HCT116 (cell line): Measurements from ENCODE around the gene ASF1A. TPM values are rescaled to one million over a fixed set of nuclear protein-coding genes. Genes with fewer than 3 reads are reported as not detected.
"Not testable (repeated sequence)": the region's sequence is repeated elsewhere in the genome, so short reads cannot be mapped to it uniquely, and the experiment has no call there.

Experiments
- ATAC-seq: fragments of 200-7000 bp; cut with Tn5 transposase; 2 replicates; pipeline ENCODE4 v1.9.1; 2020; ENCODE audit warnings: mild to moderate bottlenecking, moderate library complexity
- BruUV-seq: library from RNA; stranded (reverse); fragments of 400-500 nt; replicated peaks from 2 replicates; lab custom pipeline; 2021; lab: Mats Ljungman, UMichigan
- CTCF ChIA-PET: fragments of 300-600 bp; sonication (Branson Sonifier 250); formaldehyde crosslinking; loops from one replicate; lab custom pipeline; 2021; ENCODE audit warnings: antibody characterized with exemption; lab: Charles Lee
- POLR2A ChIA-PET: fragments of 300-600, 350-600 bp; sonication (Branson Sonifier 250); formaldehyde crosslinking; loops from one replicate; lab custom pipeline; 2021; ENCODE audit warnings: antibody characterized with exemption; lab: Charles Lee
- RAD21 ChIA-PET, 2 experiments: fragments of 300-600 bp; sonication (Branson Sonifier 250); formaldehyde crosslinking; loops; one replicate each; lab custom pipeline; 2023; ENCODE audit warnings: low total read pairs in 2 of 2; ENCODE audit not compliant: uncharacterized antibody in 2 of 2, unreplicated experiment in 2 of 2, low non-redundant PET in 1 of 2; lab: Charles Lee
- DNase-seq: peaks from one replicate; pipeline ENCODE4 v3.0.0-alpha.2; 2010; ENCODE audit warnings: low read depth, low spot score
- H2AFZ ChIP-seq: fragments of 200-600 bp; shearing (Covaris generic), sonication (generic); 2 replicates; pipeline ENCODE4 v1.6.1; 2017; ENCODE audit warnings: low read depth, mixed run types, mixed read lengths, antibody characterized with exemption, low read length; ENCODE audit not compliant: poor library complexity, severe bottlenecking
- H3K27ac ChIP-seq: 2 replicates; pipeline ENCODE4 v1.5.1; 2012; ENCODE audit warnings: low read depth, low read length
- H3K27me3 ChIP-seq: fragments of 200-600 bp; sonication (generic); 2 replicates; pipeline ENCODE4 v1.6.1; 2016; ENCODE audit warnings: mixed run types, low read length, mixed read lengths; ENCODE audit not compliant: insufficient read depth
- H3K36me3 ChIP-seq, 2 experiments: fragments of 200-500 bp in 1 of 2; fragments of 200-600 bp in 1 of 2; sonication (Bioruptor generic) in 1 of 2; sonication (generic) in 1 of 2; 2 replicates each; pipeline versions ENCODE4 v1.5.1 to v1.6.1; 2014 to 2016; ENCODE audit warnings: low read length in 2 of 2, inconsistent platforms in 1 of 2, mixed read lengths in 1 of 2, mixed run types in 1 of 2; ENCODE audit not compliant: insufficient read depth in 2 of 2, control insufficient read depth in 1 of 2
- H3K4me1 ChIP-seq, 2 experiments: fragments of 200-600 bp in 1 of 2; sonication (generic) in 1 of 2; 2 replicates each; pipeline versions ENCODE4 v1.5.1 to v1.6.1; 2012 to 2017; ENCODE audit warnings: low read length in 2 of 2, inconsistent platforms in 1 of 2, mild to moderate bottlenecking in 1 of 2, mixed read lengths in 1 of 2, mixed run types in 1 of 2, moderate library complexity in 1 of 2; ENCODE audit not compliant: insufficient read depth in 2 of 2, control insufficient read depth in 1 of 2
- H3K4me2 ChIP-seq: fragments of 200-600 bp; sonication (generic); 2 replicates; pipeline ENCODE4 v1.6.1; 2017; ENCODE audit warnings: mixed run types, low read length, mixed read lengths
- H3K4me3 ChIP-seq, 2 experiments: fragments of 200-600 bp in 1 of 2; sonication (generic) in 1 of 2; replicated peaks in 1 of 2; 2 replicates each; pipeline ENCODE4 v1.5.1; 2011 to 2016; ENCODE audit warnings: low read length in 2 of 2, control low read depth in 1 of 2, low read depth in 1 of 2, mild to moderate bottlenecking in 1 of 2, mixed read lengths in 1 of 2, mixed run types in 1 of 2
- H3K79me2 ChIP-seq: fragments of 200-600 bp; sonication (generic); 2 replicates; pipeline ENCODE4 v1.6.1; 2017; ENCODE audit warnings: mild to moderate bottlenecking, mixed run types, low read length, moderate library complexity, mixed read lengths; ENCODE audit not compliant: insufficient read depth
- H3K9ac ChIP-seq: fragments of 200-600 bp; sonication (generic); 2 replicates; pipeline ENCODE4 v1.6.1; 2016; ENCODE audit warnings: low read length, mixed read lengths
- H3K9me2 ChIP-seq: fragments of 200-600 bp; sonication (generic), shearing (Covaris generic); 2 replicates; pipeline ENCODE4 v1.6.1; 2017; ENCODE audit warnings: mixed run types, mild to moderate bottlenecking, moderate library complexity; ENCODE audit not compliant: insufficient read depth
- H3K9me3 ChIP-seq, 2 experiments: fragments of 200-500 bp in 1 of 2; fragments of 200-600 bp in 1 of 2; sonication (Bioruptor generic) in 1 of 2; sonication (generic) in 1 of 2; 2 replicates each; pipeline ENCODE4 v1.6.1; 2014 to 2017; ENCODE audit warnings: low read length in 2 of 2, mixed read lengths in 2 of 2, inconsistent platforms in 1 of 2, low read depth in 1 of 2, mild to moderate bottlenecking in 1 of 2, mixed run types in 1 of 2, moderate library complexity in 1 of 2; ENCODE audit not compliant: control insufficient read depth in 1 of 2, insufficient read depth in 1 of 2
- H4K20me1 ChIP-seq: fragments of 200-600 bp; sonication (generic), shearing (Covaris generic); 2 replicates; pipeline ENCODE4 v1.6.1; 2017; ENCODE audit warnings: mixed run types, mild to moderate bottlenecking, moderate library complexity; ENCODE audit not compliant: insufficient read depth
- FOSL1 ChIP-seq: IDR thresholded peaks from 2 replicates; pipeline ENCODE4 v1.6.1; 2012; ENCODE audit warnings: low read depth
- RAD21 ChIP-seq: IDR thresholded peaks from 2 replicates; pipeline ENCODE4 v1.6.1; 2012; ENCODE audit warnings: low read depth, mild to moderate bottlenecking
- SP1 ChIP-seq: IDR thresholded peaks from 2 replicates; pipeline ENCODE4 v1.6.1; 2012; ENCODE audit warnings: low read depth
- intact Hi-C: fragments of 100-400 bp; cut with micrococcal nuclease; formaldehyde crosslinking; loops from 2 replicates; pipeline ENCODE4 v1.10.0; 2022
- total RNA-seq: library from RNA; stranded (reverse); gene quantifications from one replicate; pipeline ENCODE4 v1.2.1, GENCODE V29; 2021; ENCODE audit not compliant: unreplicated experiment

Gene ASF1A
- total RNA-seq, 1 experiment from 2014 or later: 23.3 TPM

DNA sequence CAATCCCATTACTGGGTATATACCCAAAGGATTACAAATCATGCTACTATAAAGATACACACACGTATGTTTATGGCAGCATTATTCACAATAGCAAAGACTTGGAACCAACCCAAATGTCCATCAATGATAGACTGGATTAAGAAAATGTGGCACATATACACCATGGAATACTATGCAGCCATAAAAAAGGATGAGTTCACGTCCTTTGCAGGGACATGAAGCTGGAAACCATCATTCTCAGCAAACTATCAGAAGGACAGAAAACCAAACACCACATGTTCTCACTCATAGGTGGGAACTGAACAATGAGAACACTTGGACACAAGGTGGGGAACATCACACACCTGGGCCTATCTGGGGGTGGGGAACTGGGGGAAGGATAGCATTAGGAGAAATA lies 25.1 kb upstream of the ASF1A start:
- H2AFZ ChIP-seq, DNase-seq, RAD21 ChIA-PET, H3K27me3 ChIP-seq, BruUV-seq, H3K4me3 ChIP-seq, H3K36me3 ChIP-seq, ATAC-seq, POLR2A ChIA-PET, H3K4me1 ChIP-seq, H3K27ac ChIP-seq, H3K9me3 ChIP-seq, H3K9ac ChIP-seq, intact Hi-C loops, H3K4me2 ChIP-seq, CTCF ChIA-PET, H3K9me2 ChIP-seq, H4K20me1 ChIP-seq: not testable (repeated sequence)
- H3K79me2 ChIP-seq: peaks cover 11% of the 10 kb centered on the region; the same call in 1 of the 2 replicates

DNA sequence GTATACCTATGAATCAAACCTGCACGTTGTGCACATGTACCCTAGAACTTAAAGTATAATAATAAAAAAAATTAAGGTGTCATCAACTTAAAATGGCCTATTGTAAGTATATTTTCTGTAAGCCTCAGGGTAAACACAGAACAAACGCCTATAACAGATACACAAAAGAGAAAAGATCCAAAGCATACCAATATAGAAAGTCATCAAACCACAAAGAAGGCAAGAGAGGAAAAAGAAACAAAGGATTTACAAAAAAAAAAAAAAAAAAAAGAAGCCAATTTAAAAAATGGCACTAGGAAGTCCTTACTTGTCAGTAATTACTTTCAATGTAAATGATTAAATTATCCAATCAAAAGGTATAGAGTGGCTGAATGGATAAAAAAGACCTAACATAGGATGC lies 24.6 kb upstream of the ASF1A start:
- no TSS peak for BruUV-seq
- no peaks in the 10 kb centered on the region for H3K9me2 ChIP-seq
- POLR2A ChIA-PET: no interaction called here
- H3K9ac ChIP-seq: no peak overlapping the region
- ATAC-seq (no peak), DNase-seq (no peak)
- H4K20me1 ChIP-seq: no peaks in the 10 kb centered on the region
- peaks cover 4 to 9% of the 10 kb centered on the region in 2 experiments; a peak in 2 of 4 replicates for H3K4me1 ChIP-seq
- CTCF ChIA-PET: no interaction called here
- H3K4me3 ChIP-seq: no peak overlapping the region
- H3K9me3 ChIP-seq: no peaks in the 10 kb centered on the region
- TF ChIP-seq FOSL1 (0 out of 2 replicates have a peak, but pooled peaks have one; percentile 15), SP1 (0 out of 2 replicates have a peak, but pooled peaks have one; percentile 12), RAD21 (no peak)
- intact Hi-C loops: no loop called here
- 0 out of 2 replicates have a peak overlapping the region, but pooled peaks have one; percentile 4 for H3K4me2 ChIP-seq
- RAD21 ChIA-PET: no interaction called here
- no peaks in the 10 kb centered on the region for H3K27me3 ChIP-seq
- peaks cover 11% of the 10 kb centered on the region; the same call in 1 of the 2 replicates for H3K79me2 ChIP-seq
- no peak overlapping the region for H3K27ac ChIP-seq
- H3K36me3 ChIP-seq: no peaks in the 10 kb centered on the region
- no peak overlapping the region for H2AFZ ChIP-seq
